ENCODE measurements around the gene DHRSX. TPM values are rescaled to one million over a fixed set of nuclear protein-coding genes. Genes with fewer than 3 reads are reported as not detected.

DHRSX gene
- total RNA-seq, 1 donor from 2014 or later, result 31.8 TPM

DNA sequence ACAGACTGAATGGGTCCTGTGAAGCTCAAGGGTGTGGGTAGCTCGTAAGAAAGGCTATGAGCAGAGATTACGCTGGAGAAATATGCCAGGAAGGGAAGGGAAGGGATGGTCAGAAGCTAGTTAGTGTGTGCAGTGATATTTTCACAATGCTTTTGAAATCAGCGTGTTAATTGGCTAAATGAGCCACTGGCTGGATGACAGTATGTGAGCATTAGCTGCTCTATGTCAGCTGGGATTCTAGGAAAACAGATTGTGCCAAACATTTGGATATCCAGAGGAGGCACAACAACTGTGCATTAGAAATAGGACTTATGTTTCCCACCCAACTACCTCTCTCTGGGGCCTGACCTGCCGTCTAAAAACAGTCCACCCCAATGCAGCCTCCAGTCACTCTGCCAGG is 168.5 kb downstream of the DHRSX start:
- Mint-ChIP-seq H3K27ac (peak overlapping the region; percentile 26), H3K27me3 (ENCODE audit: insufficient read depth, low read depth) (peaks cover 2% of the 10 kb centered on the region), H3K9me3 (peaks cover 10% of the 10 kb centered on the region), H3K4me1 (peaks cover 10% of the 10 kb centered on the region), H3K4me3 (no peak overlapping the region), H3K36me3 (peaks cover 9% of the 10 kb centered on the region)
- H3K4me3 ChIP-seq, result no peak overlapping the region
- no peaks in the 10 kb centered on the region for H3K36me3 ChIP-seq
- H3K79me2 ChIP-seq (ENCODE audit: low read depth), result no peaks in the 10 kb centered on the region
- no peak overlapping the region for H3K27ac ChIP-seq
- no peaks in the 10 kb centered on the region for H3K27me3 ChIP-seq
- no peak for TF ChIP-seq EZH2 (IDR thresholded peaks at IDR 0.05)
- H3F3A ChIP-seq (ENCODE audit: low read depth), result no peaks in the 10 kb centered on the region
- H3K9ac ChIP-seq, result no peak overlapping the region
- no peak for DNase-seq (ENCODE audit: low spot score)
- no peak overlapping the region for H2AFZ ChIP-seq (replicated peaks)
- no peak overlapping the region for H3K4me2 ChIP-seq
- no peaks in the 10 kb centered on the region for H3K9me3 ChIP-seq (ENCODE audit: low read depth)
- H3K4me1 ChIP-seq, result no peaks in the 10 kb centered on the region
- H4K20me1 ChIP-seq (ENCODE audit: low read depth), result no peaks in the 10 kb centered on the region

DNA sequence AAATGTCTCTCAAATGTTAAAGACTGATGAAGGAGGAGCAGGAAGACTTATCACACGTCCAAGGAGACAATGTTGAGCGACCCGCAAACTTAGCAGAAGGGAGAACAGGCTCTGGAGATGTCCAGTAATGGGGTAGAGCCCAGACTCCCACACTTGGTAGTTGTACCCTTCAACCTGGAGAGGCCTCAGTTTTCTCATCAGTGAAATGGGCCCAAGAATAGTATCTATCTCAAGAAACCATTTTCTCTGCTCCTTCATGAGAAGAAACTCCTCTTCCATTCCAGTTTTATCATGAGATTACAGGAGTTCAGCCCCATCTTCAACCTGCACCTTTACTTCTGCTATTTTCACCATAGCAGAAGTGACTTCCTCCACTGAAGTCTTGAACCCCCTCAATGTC is 169.9 kb downstream of the DHRSX start:
- H3K36me3 Mint-ChIP-seq, result peaks cover 7% of the 10 kb centered on the region
- Histone ChIP-seq H3K27ac (no peak overlapping the region), H3K4me2 (no peak overlapping the region), H3F3A (ENCODE audit: low read depth) (no peaks in the 10 kb centered on the region), H3K9ac (no peak overlapping the region), H3K4me3 (no peak overlapping the region), H3K4me1 (no peaks in the 10 kb centered on the region), H3K36me3 (no peaks in the 10 kb centered on the region), H4K20me1 (ENCODE audit: low read depth) (no peaks in the 10 kb centered on the region), H3K27me3 (no peaks in the 10 kb centered on the region), H3K79me2 (ENCODE audit: low read depth) (no peaks in the 10 kb centered on the region), H2AFZ (replicated peaks) (no peak overlapping the region), H3K9me3 (ENCODE audit: low read depth) (no peaks in the 10 kb centered on the region)
- peaks cover 8% of the 10 kb centered on the region for H3K4me1 Mint-ChIP-seq
- no peak overlapping the region for H3K27ac Mint-ChIP-seq
- H3K27me3 Mint-ChIP-seq (ENCODE audit: insufficient read depth, low read depth), result peaks cover 2% of the 10 kb centered on the region
- no peak for DNase-seq (ENCODE audit: low spot score)
- H3K4me3 Mint-ChIP-seq, result no peak overlapping the region
- no peak for TF ChIP-seq CTCF (IDR thresholded peaks at IDR 0.05)
- no peak for TF ChIP-seq EZH2 (IDR thresholded peaks at IDR 0.05)
- TF ChIP-seq EZH2phosphoT487 (IDR thresholded peaks at IDR 0.05), result no peak
- peaks cover 6% of the 10 kb centered on the region for H3K9me3 Mint-ChIP-seq

- H3K9me3 ChIP-seq (ENCODE audit: low read depth), result no peaks in the 10 kb centered on the region
- H3K9me3 Mint-ChIP-seq, result peaks cover 4% of the 10 kb centered on the region
- H3K4me3 ChIP-seq, result no peak overlapping the region
- no peaks in the 10 kb centered on the region for H3K4me1 ChIP-seq
- H3K36me3 ChIP-seq, result no peaks in the 10 kb centered on the region
- H3K27me3 Mint-ChIP-seq (ENCODE audit: insufficient read depth, low read depth), result peaks cover 2% of the 10 kb centered on the region
- DNase-seq (ENCODE audit: low spot score), result no peak
- peaks cover 10% of the 10 kb centered on the region for H3K4me1 Mint-ChIP-seq
- no peaks in the 10 kb centered on the region for H4K20me1 ChIP-seq (ENCODE audit: low read depth)
- no peaks in the 10 kb centered on the region for H3F3A ChIP-seq (ENCODE audit: low read depth)
- no peak overlapping the region for H3K4me3 Mint-ChIP-seq
- H3K27me3 ChIP-seq, result no peaks in the 10 kb centered on the region
- no peak overlapping the region for H3K27ac Mint-ChIP-seq
- H3K27ac ChIP-seq, result no peak overlapping the region
- peaks cover 6% of the 10 kb centered on the region for H3K36me3 Mint-ChIP-seq
- no peak overlapping the region for H3K4me2 ChIP-seq
- TF ChIP-seq CTCF (IDR thresholded peaks at IDR 0.05) (no peak), EZH2phosphoT487 (IDR thresholded peaks at IDR 0.05) (no peak), EZH2 (IDR thresholded peaks at IDR 0.05) (no peak)
- H3K79me2 ChIP-seq (ENCODE audit: low read depth), result no peaks in the 10 kb centered on the region
- no peak overlapping the region for H3K9ac ChIP-seq
- no peak overlapping the region for H2AFZ ChIP-seq (replicated peaks)
These were observed 170.3 kb downstream of the DHRSX start for GRCh38 chrX:2330487-2330886.

DNA sequence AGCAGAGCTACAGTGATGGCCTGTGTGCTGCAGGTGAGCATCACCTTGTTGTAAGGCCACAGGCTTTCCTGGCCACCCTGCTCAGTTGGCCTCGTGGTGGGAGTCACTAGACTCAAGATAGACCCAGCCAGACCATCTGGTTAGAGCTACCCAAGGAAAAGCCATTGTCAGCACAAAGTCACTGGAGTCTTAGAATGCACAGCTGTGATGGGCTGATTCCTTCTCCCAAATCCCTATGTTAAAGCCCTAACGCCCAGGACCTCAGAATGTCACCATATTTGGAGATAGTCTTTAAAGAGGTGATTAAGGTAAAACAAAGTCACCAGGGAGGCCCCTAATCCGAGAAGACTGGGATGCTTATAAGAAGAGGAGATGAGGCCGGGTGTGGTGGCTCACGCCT is 173.4 kb downstream of the DHRSX start:
- Mint-ChIP-seq H3K9me3 (peaks cover 9% of the 10 kb centered on the region), H3K36me3 (peaks cover 12% of the 10 kb centered on the region), H3K4me3 (no peak overlapping the region), H3K27me3 (ENCODE audit: insufficient read depth, low read depth) (no peaks in the 10 kb centered on the region), H3K27ac (no peak overlapping the region), H3K4me1 (peaks cover 14% of the 10 kb centered on the region)
- Histone ChIP-seq H3F3A (ENCODE audit: low read depth) (no peaks in the 10 kb centered on the region), H3K79me2 (ENCODE audit: low read depth) (no peaks in the 10 kb centered on the region), H3K9me3 (ENCODE audit: low read depth) (no peaks in the 10 kb centered on the region), H3K4me2 (no peak overlapping the region), H2AFZ (replicated peaks) (no peak overlapping the region), H3K27me3 (no peaks in the 10 kb centered on the region), H3K9ac (no peak overlapping the region), H3K36me3 (no peaks in the 10 kb centered on the region), H3K4me1 (no peaks in the 10 kb centered on the region), H4K20me1 (ENCODE audit: low read depth) (no peaks in the 10 kb centered on the region), H3K27ac (no peak overlapping the region), H3K4me3 (no peak overlapping the region)
- DNase-seq (ENCODE audit: low spot score), result no peak
- TF ChIP-seq EZH2 (IDR thresholded peaks at IDR 0.05) (no peak), EZH2phosphoT487 (IDR thresholded peaks at IDR 0.05) (no peak), CTCF (IDR thresholded peaks at IDR 0.05) (no peak)

All from neural progenitor cell (in vitro differentiated cells).